Stimulated activated CD4-positive, alpha-beta T cell treated with anti-CD3 and anti-CD28 coated beads, Interleukin-1b, Interleukin-23, amount 100 ng/mL, for 1 hour (primary cell): ENCODE measurements around the gene RAB35.

ENCODE experiments used
- DNase-seq, 2 donors: peaks; one replicate each; pipeline ENCODE4 v3.0.0-alpha.2; 2020; ENCODE audit warnings: low read depth in 2 of 2

RAB35 gene

GRCh38 chr12:120103371-120103770 lies 13.2 kb downstream of the RAB35 start:
- DNase-seq, result no peak

DNA sequence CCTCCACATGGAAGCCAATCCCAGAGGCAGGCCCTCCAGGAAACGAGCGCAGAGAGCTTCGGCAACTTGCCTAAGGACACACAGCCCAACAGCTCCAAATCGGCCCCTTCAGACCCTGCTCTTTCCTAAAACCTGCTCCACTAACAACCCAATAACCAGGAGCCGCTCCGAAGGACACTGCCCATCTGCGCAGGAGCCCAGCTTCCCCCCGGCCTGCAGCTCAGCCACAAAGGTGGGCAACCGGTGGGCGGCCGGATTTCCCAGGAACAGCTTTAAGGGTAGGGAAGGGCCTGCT lies 13.6 kb downstream of the RAB35 start:
- no peak for DNase-seq

DNA sequence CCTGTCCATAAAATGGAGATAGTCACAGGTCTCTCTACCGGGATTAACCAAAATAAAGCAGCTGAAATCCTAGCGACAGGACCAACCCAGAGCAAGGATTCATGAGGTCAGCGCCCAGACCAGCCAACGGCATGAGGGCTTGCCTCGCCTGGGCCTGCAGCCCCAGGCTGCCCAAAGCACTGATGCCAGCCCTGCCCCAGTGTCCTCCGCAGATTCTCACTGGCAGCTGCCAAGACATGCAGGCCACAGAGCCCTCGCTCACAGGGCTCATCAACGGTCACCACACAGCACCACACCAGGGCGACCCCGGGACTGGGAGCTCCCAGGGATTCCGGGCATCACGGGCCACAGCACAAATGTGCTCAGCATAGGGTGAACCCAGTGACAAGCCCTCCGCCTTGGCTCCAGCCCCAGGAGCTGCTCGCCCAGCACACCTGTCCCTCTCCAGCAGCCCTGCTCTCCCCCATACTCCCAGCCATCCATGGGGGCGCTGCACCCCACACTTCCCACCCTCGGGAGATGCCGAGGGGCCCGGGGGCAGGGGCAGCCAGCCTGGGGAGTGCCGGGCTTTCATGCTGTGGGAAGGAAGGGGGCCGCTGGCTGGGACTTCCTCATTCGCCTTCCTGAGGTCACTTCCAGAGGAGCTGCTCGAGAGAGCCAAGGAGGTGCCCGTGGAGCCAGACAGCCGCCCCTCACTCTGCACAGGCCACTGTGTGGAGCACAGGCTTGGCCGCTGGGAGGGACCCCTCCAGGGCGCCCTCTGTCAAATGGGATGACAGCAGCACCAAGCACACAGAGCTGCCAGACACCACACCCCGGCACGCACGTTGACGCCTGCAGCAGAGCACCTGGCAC lies 14.1 kb downstream of the RAB35 start:
- no peak for DNase-seq

- DNase-seq, result no peak
These were observed 14.9 kb downstream of the RAB35 start for GRCh38 chr12:120101617-120102016.

GRCh38 chr12:120101182-120101581 lies 15.4 kb downstream of the RAB35 start:
- no peak for DNase-seq

- no peak for DNase-seq
These were observed 15.9 kb downstream of the RAB35 start for GRCh38 chr12:120100630-120101029.

- DNase-seq, result no peak
These were observed 16.8 kb downstream of the RAB35 start for GRCh38 chr12:120099738-120100137.

DNA sequence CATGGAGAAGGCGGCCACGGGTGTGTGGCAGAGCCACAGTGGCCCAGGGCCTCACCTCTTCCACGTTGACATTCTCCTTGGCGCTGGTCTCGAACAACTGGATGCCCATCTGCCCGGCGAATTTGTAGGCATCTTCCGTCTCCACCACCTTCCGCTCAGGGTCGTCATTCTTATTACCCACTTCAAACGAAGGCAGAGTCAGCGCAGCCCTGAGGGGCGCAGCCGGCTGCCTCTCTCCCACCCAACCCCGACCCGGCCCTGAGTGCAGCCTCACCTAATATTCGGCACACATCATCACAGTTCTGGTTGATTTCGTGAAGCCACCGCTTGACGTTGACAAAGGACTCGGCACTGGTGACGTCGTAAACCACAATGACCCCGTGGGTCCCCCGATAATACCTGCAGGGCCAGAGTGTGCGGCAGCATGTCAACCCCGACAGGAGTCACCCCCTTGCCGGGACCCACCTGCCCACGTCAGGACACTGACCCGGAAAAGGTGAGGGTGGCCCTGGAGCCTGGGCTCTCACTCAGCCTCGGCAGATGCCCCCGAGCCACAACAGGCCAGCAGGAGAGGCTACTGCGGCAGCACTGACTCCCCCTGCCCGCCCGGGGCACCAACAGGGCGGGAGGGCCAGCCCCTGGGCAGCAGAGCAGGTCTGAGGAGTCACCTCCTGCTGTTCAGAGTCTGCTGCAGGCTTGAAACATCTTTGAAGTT lies 17.6 kb downstream of the RAB35 start:
- no peak for DNase-seq

GRCh38 chr12:120096671-120097202 lies 19.8 kb downstream of the RAB35 start:
- no peak for DNase-seq

DNA sequence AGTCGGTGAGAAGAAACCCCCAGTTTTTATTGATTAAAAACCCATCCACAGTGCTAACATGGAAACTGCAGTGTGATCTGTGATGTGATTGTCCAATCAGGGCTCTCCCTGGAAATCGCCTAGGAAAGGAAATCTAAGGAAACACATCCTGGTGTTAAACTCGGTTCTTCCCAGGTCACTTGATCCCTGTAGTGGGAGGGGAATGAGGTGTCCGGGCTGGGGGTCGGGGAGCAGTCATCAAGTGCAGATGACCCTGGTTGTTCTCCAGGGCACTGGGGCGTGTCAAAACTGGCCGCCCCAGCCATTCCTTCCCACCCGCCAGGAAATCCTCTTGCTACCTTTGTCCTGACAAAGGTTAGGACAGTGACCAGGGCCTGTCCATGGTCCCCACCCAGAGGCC lies 20.8 kb downstream of the RAB35 start:
- DNase-seq, result no peak

- DNase-seq, result no peak
These were observed 21.2 kb downstream of the RAB35 start for GRCh38 chr12:120095331-120095730.

DNA sequence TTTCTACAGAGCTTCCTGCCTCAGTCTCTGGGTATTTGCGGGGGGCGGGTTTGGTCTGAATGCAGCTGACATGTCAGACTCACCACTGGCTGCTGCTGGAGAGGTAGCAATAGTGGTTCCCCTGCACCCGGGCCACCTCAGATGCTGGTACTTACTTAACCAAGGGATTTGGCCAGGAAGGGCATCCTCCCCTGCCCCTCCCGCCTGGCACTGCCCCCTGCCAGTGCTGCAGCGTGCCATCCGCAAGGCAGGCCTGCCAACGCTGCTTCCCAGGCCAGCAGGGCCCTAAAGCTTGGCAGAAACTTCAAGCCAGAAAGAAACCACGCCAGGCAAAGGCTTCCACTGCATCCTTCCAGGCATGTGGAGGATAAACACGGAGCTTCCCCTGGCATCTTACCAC lies 22.1 kb downstream of the RAB35 start:
- DNase-seq, result no peak

DNA sequence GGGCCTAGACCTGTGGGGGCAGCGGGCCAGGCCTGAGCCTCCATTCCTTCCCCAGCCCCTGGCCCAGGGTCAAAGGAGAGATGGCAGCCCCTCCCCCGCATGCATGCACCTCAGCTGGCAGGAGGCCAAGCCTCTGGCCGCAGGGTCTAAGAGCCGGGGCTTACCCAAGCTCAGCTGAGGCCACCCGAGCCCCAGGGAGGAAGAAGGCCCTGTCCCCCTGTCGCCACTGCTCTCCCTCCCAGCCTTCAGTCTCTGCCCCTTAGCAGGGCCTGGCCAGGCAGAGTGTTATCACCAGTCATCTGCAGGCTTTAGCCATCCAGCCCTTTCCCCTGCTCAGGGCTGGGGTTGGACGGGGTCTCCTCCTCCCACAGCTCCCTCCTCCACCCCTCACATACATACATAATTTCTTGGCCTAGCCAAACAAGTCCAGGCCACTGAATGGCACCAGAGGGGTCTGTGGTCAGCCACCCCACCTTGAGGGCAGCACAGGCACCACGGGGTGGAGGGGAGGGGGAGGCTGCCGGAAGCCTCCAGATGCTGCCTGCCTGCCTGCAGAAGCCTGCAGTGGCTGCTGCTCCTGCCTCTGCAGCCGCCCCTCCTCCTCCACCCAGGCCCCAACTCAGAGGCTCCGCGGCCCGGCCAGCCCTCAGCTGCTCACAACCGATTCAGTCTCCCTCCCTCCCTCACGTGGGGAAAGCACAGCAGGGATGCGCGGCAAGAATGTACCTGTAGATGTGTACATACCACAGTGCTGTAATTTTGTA lies 22.8 kb downstream of the RAB35 start:
- DNase-seq, result no peak

DNA sequence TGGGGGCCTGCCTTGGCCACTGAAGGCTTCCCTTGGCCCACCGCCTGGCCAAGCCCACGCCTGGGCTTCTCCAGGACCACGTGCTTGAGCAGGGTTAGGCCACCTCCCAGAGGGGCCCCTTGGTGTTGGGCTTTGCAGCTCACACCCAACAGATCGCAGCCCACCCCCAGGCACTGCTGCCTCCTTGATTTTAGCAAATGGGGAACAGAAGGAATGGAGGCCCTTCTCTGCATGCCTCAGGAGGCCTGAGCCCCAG lies 23.3 kb downstream of the RAB35 start:
- no peak for DNase-seq

GRCh38 chr12:120092551-120093335 lies 23.8 kb downstream of the RAB35 start:
- no peak for DNase-seq

- no peak for DNase-seq
These were observed 25.0 kb downstream of the RAB35 start for GRCh38 chr12:120091371-120092090.

DNA sequence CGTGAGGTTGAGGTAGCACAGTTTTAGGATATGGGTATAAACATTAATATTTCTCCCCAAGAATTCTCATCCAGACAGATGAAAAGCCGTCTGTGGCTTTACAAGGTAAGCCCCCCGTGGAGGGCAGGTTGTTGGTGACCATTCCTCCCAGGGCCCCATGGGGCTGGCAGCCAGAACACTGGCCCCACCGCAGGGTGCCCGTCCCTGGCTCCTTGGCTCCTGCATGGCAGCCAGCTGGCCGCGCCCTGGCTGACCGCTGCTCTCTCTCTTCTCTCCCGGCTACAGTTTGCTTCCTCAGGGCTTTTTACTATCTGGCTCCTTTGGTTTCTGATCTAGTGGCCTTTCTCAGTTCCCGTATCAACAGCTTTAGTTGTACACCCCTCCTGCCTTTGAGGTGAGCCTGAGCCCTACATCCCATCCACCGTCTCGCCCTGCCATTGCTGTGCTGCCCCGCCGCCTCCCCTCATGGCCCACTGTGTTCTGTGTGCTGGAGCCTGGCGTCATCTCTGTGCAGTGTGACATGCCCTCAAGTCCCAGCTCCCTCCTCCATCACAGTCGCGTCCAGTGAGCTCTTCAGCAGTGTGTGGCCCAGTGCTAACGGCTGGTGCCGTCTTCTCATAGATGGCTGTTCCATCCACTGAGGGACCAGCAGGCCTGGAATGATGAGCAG lies 25.8 kb downstream of the RAB35 start:
- DNase-seq, result no peak

DNA sequence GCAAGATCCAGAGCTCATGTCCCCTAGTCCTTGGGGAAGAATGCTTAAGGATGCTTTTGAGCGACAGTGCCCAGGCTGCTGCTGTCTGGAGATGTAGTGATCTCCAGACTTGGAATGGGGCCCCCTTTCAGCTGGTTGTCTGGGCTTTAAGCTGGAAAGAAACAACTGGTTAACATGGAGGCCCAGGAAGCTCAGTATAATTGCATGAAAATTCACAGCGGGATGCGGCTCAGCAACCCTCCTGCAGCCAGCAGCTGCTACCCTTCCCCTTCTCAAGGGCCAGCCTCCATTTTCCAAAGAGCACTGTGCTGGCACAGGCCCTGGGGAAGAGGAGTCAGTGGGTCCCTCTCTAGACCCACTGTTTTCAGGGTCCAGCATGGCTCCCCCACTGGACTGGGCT lies 26.3 kb downstream of the RAB35 start:
- DNase-seq, result no peak

GRCh38 chr12:120089796-120090195 lies 26.8 kb downstream of the RAB35 start:
- no peak for DNase-seq

GRCh38 chr12:120089105-120089504 lies 27.4 kb downstream of the RAB35 start:
- no peak for DNase-seq
